H1 (cell line): ENCODE measurements around the gene APLP2. TPM values are rescaled to one million over a fixed set of nuclear protein-coding genes. Genes with fewer than 3 reads are reported as not detected.

Source experiments
- CTCF ChIA-PET: fragments of 300-600 bp; sonication (Branson Sonifier 250); formaldehyde crosslinking; loops from one replicate; lab custom pipeline; 2021; ENCODE audit not compliant: partially characterized antibody; lab: Charles Lee
- POLR2A ChIA-PET: fragments of 300-600 bp; sonication (Branson Sonifier 250); formaldehyde crosslinking; loops from one replicate; lab custom pipeline; 2021; ENCODE audit warnings: inconsistent platforms; ENCODE audit not compliant: partially characterized antibody; lab: Charles Lee
- DNase-seq, 2 experiments: peaks; one replicate each; pipeline versions ENCODE4 v3.0.0 to v3.0.0-alpha.2; 2010 to 2022; ENCODE audit warnings: low spot score in 2 of 2, low read depth in 1 of 2, mixed read lengths in 1 of 2
- FAIRE-seq: peaks from 2 replicates; lab custom pipeline; 2011; peaks lifted over from hg19 to GRCh38; lab: Jason Lieb, UNC
- H2AFZ ChIP-seq: 2 replicates; pipeline ENCODE4 v1.8.1; 2012; ENCODE audit warnings: low read length, inconsistent platforms
- H2AK5ac ChIP-seq: 2 replicates; pipeline ENCODE4 v1.6.1; 2013; ENCODE audit warnings: low read depth, low read length
- H2BK120ac ChIP-seq: replicated peaks from 2 replicates; pipeline ENCODE3; 2013; ENCODE audit warnings: low read depth, low read length, inconsistent platforms
- H2BK12ac ChIP-seq: 2 replicates; pipeline ENCODE4 v1.6.1; 2013; ENCODE audit warnings: low read depth, low read length
- H2BK15ac ChIP-seq: 2 replicates; pipeline ENCODE4 v1.6.1; 2013; ENCODE audit warnings: low read length
- H2BK20ac ChIP-seq: 2 replicates; pipeline ENCODE4 v1.6.1; 2013; ENCODE audit warnings: low read length
- H2BK5ac ChIP-seq: 2 replicates; pipeline ENCODE4 v1.6.1; 2013; ENCODE audit warnings: low read depth, low read length
- H3K14ac ChIP-seq: 2 replicates; pipeline ENCODE4 v1.6.1; 2013; ENCODE audit warnings: inconsistent platforms; ENCODE audit not compliant: insufficient read length
- H3K18ac ChIP-seq: 2 replicates; pipeline ENCODE4 v1.6.1; 2013; ENCODE audit warnings: low read length; ENCODE audit errors: extremely low read depth
- H3K23ac ChIP-seq: 2 replicates; pipeline ENCODE4 v1.6.1; 2013; ENCODE audit warnings: inconsistent platforms; ENCODE audit not compliant: insufficient read length
- H3K23me2 ChIP-seq: 2 replicates; pipeline ENCODE4 v1.6.1; 2013; ENCODE audit warnings: low read depth, low read length
- H3K27ac ChIP-seq: 2 replicates; pipeline ENCODE4 v1.6.1; 2011; ENCODE audit warnings: low read depth, low read length, inconsistent platforms
- H3K27me3 ChIP-seq, 4 experiments: replicated peaks in 1 of 4; 1 replicate in 1 of 4; 2 replicates in 3 of 4; pipeline versions ENCODE4 v1.6.1 to v1.8.1; 2011 to 2013; ENCODE audit warnings: low read length in 3 of 4, mild to moderate bottlenecking in 3 of 4, inconsistent platforms in 2 of 4, mixed read lengths in 2 of 4, moderate library complexity in 1 of 4; ENCODE audit not compliant: control insufficient read depth in 3 of 4, insufficient read depth in 3 of 4; ENCODE audit errors: extremely low read depth in 1 of 4
- H3K36me3 ChIP-seq, 4 experiments: 2 replicates each; pipeline versions ENCODE4 v1.6.1 to v1.8.1; 2011 to 2013; ENCODE audit warnings: mild to moderate bottlenecking in 4 of 4, low read length in 3 of 4, moderate library complexity in 2 of 4, control low read depth in 1 of 4, inconsistent platforms in 1 of 4; ENCODE audit not compliant: insufficient read depth in 4 of 4, control insufficient read depth in 2 of 4
- H3K4ac ChIP-seq: replicated peaks from 2 replicates; pipeline ENCODE3; 2013; ENCODE audit warnings: low read length, low read depth, mixed read lengths, inconsistent platforms; ENCODE audit not compliant: insufficient read length
- H3K4me1 ChIP-seq, 4 experiments: replicated peaks in 1 of 4; 1 replicate in 1 of 4; 2 replicates in 3 of 4; pipeline versions ENCODE4 v1.6.1 to v1.8.1; 2011 to 2013; ENCODE audit warnings: low read length in 3 of 4, inconsistent platforms in 2 of 4, mixed read lengths in 1 of 4; ENCODE audit not compliant: insufficient read depth in 4 of 4, control insufficient read depth in 3 of 4
- H3K4me2 ChIP-seq, 2 experiments: 2 replicates each; pipeline versions ENCODE4 v1.6.1 to v1.8.1; 2011 to 2013; ENCODE audit warnings: low read depth in 2 of 2, low read length in 2 of 2, control low read depth in 1 of 2, inconsistent platforms in 1 of 2, mild to moderate bottlenecking in 1 of 2; ENCODE audit not compliant: insufficient read depth in 1 of 2
- H3K4me3 ChIP-seq, 4 experiments: fragments of 200-600, 300-600 bp in 1 of 4; sonication (generic), shearing (Covaris generic), sonication (Bioruptor Twin) in 1 of 4; 2 replicates each; pipeline versions ENCODE4 v1.5.1 to v1.8.1; 2011 to 2016; ENCODE audit warnings: low read length in 4 of 4, low read depth in 3 of 4, control low read depth in 2 of 4, inconsistent platforms in 2 of 4, mild to moderate bottlenecking in 2 of 4, mixed read lengths in 1 of 4, moderate library complexity in 1 of 4; ENCODE audit not compliant: insufficient read depth in 2 of 4; ENCODE audit errors: extremely low read depth in 1 of 4
- H3K56ac ChIP-seq: replicated peaks from 2 replicates; pipeline ENCODE3; 2013; ENCODE audit warnings: low read depth, mild to moderate bottlenecking, mixed read lengths, low read length, inconsistent platforms; ENCODE audit not compliant: insufficient read length
- H3K79me1 ChIP-seq: 2 replicates; pipeline ENCODE4 v1.6.1; 2013; ENCODE audit warnings: low read depth, low read length, control low read depth
- H3K79me2 ChIP-seq, 2 experiments: 2 replicates each; pipeline versions ENCODE4 v1.6.1 to v1.8.1; 2012 to 2013; ENCODE audit warnings: low read length in 2 of 2, mild to moderate bottlenecking in 2 of 2, inconsistent platforms in 1 of 2; ENCODE audit not compliant: insufficient read depth in 2 of 2, control insufficient read depth in 1 of 2
- H3K9ac ChIP-seq, 4 experiments: replicated peaks in 1 of 4; 1 replicate in 1 of 4; 2 replicates in 3 of 4; pipeline versions ENCODE4 v1.6.1 to v1.8.1; 2011 to 2013; ENCODE audit warnings: low read depth in 3 of 4, low read length in 3 of 4, control low read depth in 2 of 4, mild to moderate bottlenecking in 2 of 4, moderate library complexity in 2 of 4, inconsistent platforms in 1 of 4; ENCODE audit errors: extremely low read depth in 1 of 4
- H3K9me3 ChIP-seq, 2 experiments: 2 replicates each; pipeline versions ENCODE4 v1.6.1 to v1.8.1; 2012 to 2013; ENCODE audit warnings: mild to moderate bottlenecking in 2 of 2, moderate library complexity in 2 of 2, control low read depth in 1 of 2, inconsistent platforms in 1 of 2, low read depth in 1 of 2, low read length in 1 of 2, mixed read lengths in 1 of 2; ENCODE audit not compliant: insufficient read depth in 2 of 2
- H4K20me1 ChIP-seq, 2 experiments: replicated peaks in 1 of 2; 2 replicates each; pipeline versions ENCODE3 to v1.8.1; 2011 to 2013; ENCODE audit warnings: inconsistent platforms in 2 of 2, low read length in 2 of 2, mild to moderate bottlenecking in 1 of 2; ENCODE audit not compliant: insufficient read depth in 2 of 2, control insufficient read depth in 1 of 2
- H4K5ac ChIP-seq: 2 replicates; pipeline ENCODE4 v1.6.1; 2013; ENCODE audit warnings: low read length, low read depth, mixed read lengths, inconsistent platforms; ENCODE audit not compliant: insufficient read length
- H4K8ac ChIP-seq: 2 replicates; pipeline ENCODE4 v1.8.0; 2013; ENCODE audit warnings: mild to moderate bottlenecking, moderate library complexity, low read length, inconsistent platforms; ENCODE audit not compliant: insufficient read depth; ENCODE audit errors: extremely low read depth
- H4K91ac ChIP-seq: replicated peaks from 2 replicates; pipeline ENCODE3; 2013; ENCODE audit warnings: low read length, mixed read lengths, inconsistent platforms; ENCODE audit not compliant: insufficient read length
- ASH2L ChIP-seq: fragments of 200-600, 300-600 bp; sonication (generic); IDR thresholded peaks from one replicate; pipeline ENCODE4 v1.7.1; 2017; ENCODE audit warnings: low read length
- E2F6 ChIP-seq: IDR thresholded peaks from 2 replicates; pipeline ENCODE4 v1.6.1; 2012; ENCODE audit warnings: inconsistent platforms
- EGR1 ChIP-seq: IDR thresholded peaks from 2 replicates; pipeline ENCODE4 v1.6.1; 2011; ENCODE audit warnings: low read depth, low read length, borderline replicate concordance
- KDM4A ChIP-seq: IDR thresholded peaks from one replicate; pipeline ENCODE4 v1.7.1; 2012; ENCODE audit warnings: low read depth, mild to moderate bottlenecking, moderate library complexity, low read length, inconsistent platforms; ENCODE audit not compliant: severe bottlenecking
- MAX ChIP-seq: IDR thresholded peaks from 2 replicates; pipeline ENCODE4 v1.6.1; 2012; ENCODE audit warnings: inconsistent platforms
- RNF2 ChIP-seq: fragments of 200-900, 300-1000 bp; sonication (generic); IDR thresholded peaks from 2 replicates; pipeline ENCODE4 v1.7.1; 2016; ENCODE audit warnings: borderline replicate concordance, low read depth, mild to moderate bottlenecking, antibody characterized with exemption, low read length; ENCODE audit not compliant: poor library complexity, severe bottlenecking; ENCODE audit errors: missing control alignments
- SIN3A ChIP-seq, 2 experiments: IDR thresholded peaks in 1 of 2; conservative IDR thresholded peaks in 1 of 2; 2 replicates each; pipeline ENCODE4 v1.6.1; 2011 to 2012; ENCODE audit warnings: low read length in 2 of 2, improper control_type of control experiment in 1 of 2, low read depth in 1 of 2, mild to moderate bottlenecking in 1 of 2
- SIRT6 ChIP-seq: IDR thresholded peaks from one replicate; pipeline ENCODE4 v1.7.1; 2012; ENCODE audit warnings: low read length, inconsistent platforms
- TBP ChIP-seq: IDR thresholded peaks from 2 replicates; pipeline ENCODE4 v1.6.1; 2011; ENCODE audit warnings: low read depth, low read length, improper control_type of control experiment
- TCF12 ChIP-seq: IDR thresholded peaks from 2 replicates; pipeline ENCODE4 v1.6.1; 2011; ENCODE audit warnings: low read depth, mild to moderate bottlenecking, low read length
- WGBS, 2 experiments: shearing (Covaris generic) in 1 of 2; methylation state at CpG; one replicate each; pipeline versions ENCODE4 v1.1.6 to v1.1.7; 2013 to 2015; ENCODE audit warnings: low lambda C conversion rate in 2 of 2, mixed read lengths in 2 of 2, inconsistent platforms in 1 of 2, low coverage in 1 of 2, missing lambda C conversion rate in 1 of 2; ENCODE audit not compliant: insufficient replicate concordance in 2 of 2, insufficient coverage in 1 of 2, insufficient read length in 1 of 2; ENCODE audit errors: extremely low coverage in 1 of 2, missing lambda C conversion rate in 1 of 2; 5-methylcytosine and 5-hydroxymethylcytosine counted together
- polyA plus RNA-seq, 7 experiments: library from polyadenylated mRNA; depleted of rRNA in 3 of 7; stranded (reverse) in 5 of 7; unstranded in 2 of 7; fragments of >200 nt in 5 of 7; fragments of 200-250 nt in 2 of 7; gene quantifications; 1 replicate in 5 of 7; 2 replicates in 1 of 7; 4 replicates in 1 of 7; pipeline versions ENCODE4 v1.2.1 to v1.2.3, GENCODE V29; 2011 to 2013; ENCODE audit warnings: missing spikeins in 2 of 7, mixed read lengths in 2 of 7
- total RNA-seq: library from RNA; stranded (reverse); fragmentation: NEBNext Ultra II Directional; extraction: Animal tissue kit (Norgen Biotek cat#: 25700); gene quantifications from 2 replicates; pipeline ENCODE4 v1.2.1, GENCODE V29; 2021

Gene APLP2
- total and polyA plus RNA-seq, 2 of the 8 experiments (the other 6 are each of a cell fraction or from before 2014, with no cell fraction given): 222 to 315 TPM

- Histone ChIP-seq H2BK12ac (0 out of 2 replicates have a peak overlapping the region, but pooled peaks have one; percentile 50), H3K56ac (peak overlapping the region; percentile 26), H3K4me3 (peak overlapping the region; percentile 62 to 94 (median 78)), H2BK120ac (no peak overlapping the region), H4K20me1 (peaks cover 11 to 14% of the 10 kb centered on the region in 2 experiments), H3K79me1 (no peaks in the 10 kb centered on the region; the same call in 1 of the 2 replicates), H3K4ac (peak overlapping the region; percentile 13), H2BK5ac (0 out of 2 replicates have a peak overlapping the region, but pooled peaks have one; percentile 3), H2BK20ac (no peak overlapping the region), H4K8ac (peak overlapping the region; percentile 75), H3K36me3 (no peaks in the 10 kb centered on the region), H3K18ac (peak overlapping the region; percentile 97), H2AK5ac (no peak overlapping the region), H3K9ac (peak overlapping the region in 3 of 4 experiments; percentile 41 to 52 (median 42); a peak in 5 of 7 replicates), H3K9me3 (no peaks in the 10 kb centered on the region), H3K4me1 (peaks cover 2 to 7% (median 6%) of the 10 kb centered on the region in 4 experiments; a peak in 5 of 7 replicates), H2AFZ (peak overlapping the region; percentile 84), H3K23me2 (peaks cover 13% of the 10 kb centered on the region), H3K27me3 (peaks cover 3 to 20% (median 14%) of the 10 kb centered on the region in 4 experiments), H4K5ac (peak overlapping the region; percentile 23), H3K4me2 (peak overlapping the region; percentile 97 to 99), H2BK15ac (peak overlapping the region; percentile 61; the same call in 1 of the 2 replicates), H3K79me2 (peaks cover 15 to 36% of the 10 kb centered on the region in 2 experiments), H3K14ac (no peak overlapping the region), H3K23ac (no peak overlapping the region), H3K27ac (no peak overlapping the region), H4K91ac (peak overlapping the region; percentile 58)
- DNase-seq (no peak), FAIRE-seq (no peak)
- WGBS, 2 experiments: 2% methylated on average over 45 of the region's 53 CpGs; no CpG with 5 or more reads in 1 of the 2 experiments
- CTCF ChIA-PET: no interaction called here
- POLR2A ChIA-PET: interaction anchor here (0.6 to 3.7 kb wide), 15 partner anchors 11 to 134 kb away, joined by 3 to 39 read pairs (median 4); partner anchors contain the start of gene PRDM10
- TF ChIP-seq KDM4A: peak; percentile 60
- peak; percentile 65 for TF ChIP-seq RNF2
- no peak for TF ChIP-seq TCF12
- peak; percentile 67 for TF ChIP-seq MAX
- TF ChIP-seq TBP: peak; percentile 28; the same call in 1 of the 2 replicates
- TF ChIP-seq SIRT6: no peak
- 0 out of 4 replicates have a peak, but pooled peaks of 1 of the 2 experiments have one; percentile 28 for TF ChIP-seq SIN3A (conservative IDR thresholded peaks at IDR 0.05 in 1 of 2, IDR thresholded peaks at IDR 0.05 in 1 of 2; ENCODE audit: low read depth in 1 of 2, low read length in 2 of 2)
- TF ChIP-seq ASH2L: peak; percentile 47
- TF ChIP-seq EGR1: peak; percentile 71; the same call in 1 of the 2 replicates
- TF ChIP-seq E2F6: peak; percentile 53; the same call in 1 of the 2 replicates
Observed at GRCh38 chr11:130068986-130069658, 572 bp upstream of the APLP2 start.
